GM20000 (cell line): Measurements from ENCODE around the gene MTA1.

ENCODE experiments used
- DNase-seq: peaks from one replicate; pipeline ENCODE4 v3.0.0; 2012; ENCODE audit warnings: low spot score
- TF ChIP-seq, protein P1 (sequence below): IDR thresholded peaks from 2 replicates; pipeline ENCODE4 v1.5.1; 2012; ENCODE audit warnings: mild to moderate bottlenecking, control low read depth; ENCODE audit errors: extremely low read depth, missing control alignments

The MTA1 gene

DNA sequence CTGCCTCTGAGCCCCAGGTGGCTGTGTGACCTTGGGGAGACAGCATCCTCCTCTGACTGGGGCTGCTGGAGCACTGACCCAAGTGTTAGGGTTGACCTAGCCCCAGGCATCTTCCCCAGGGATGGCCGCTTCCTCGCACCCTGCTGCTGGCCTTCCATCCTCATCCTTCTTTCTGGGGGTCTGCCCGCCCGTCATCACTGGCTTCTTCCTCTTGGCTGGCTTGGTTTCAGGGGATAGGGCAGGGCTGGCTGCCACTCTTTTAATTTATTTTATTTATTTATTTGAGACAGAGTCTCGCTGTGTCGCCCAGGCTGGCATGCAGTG, 74.9 kb downstream of the MTA1 start:
- no peak for DNase-seq
- TF ChIP-seq, protein P1, sequence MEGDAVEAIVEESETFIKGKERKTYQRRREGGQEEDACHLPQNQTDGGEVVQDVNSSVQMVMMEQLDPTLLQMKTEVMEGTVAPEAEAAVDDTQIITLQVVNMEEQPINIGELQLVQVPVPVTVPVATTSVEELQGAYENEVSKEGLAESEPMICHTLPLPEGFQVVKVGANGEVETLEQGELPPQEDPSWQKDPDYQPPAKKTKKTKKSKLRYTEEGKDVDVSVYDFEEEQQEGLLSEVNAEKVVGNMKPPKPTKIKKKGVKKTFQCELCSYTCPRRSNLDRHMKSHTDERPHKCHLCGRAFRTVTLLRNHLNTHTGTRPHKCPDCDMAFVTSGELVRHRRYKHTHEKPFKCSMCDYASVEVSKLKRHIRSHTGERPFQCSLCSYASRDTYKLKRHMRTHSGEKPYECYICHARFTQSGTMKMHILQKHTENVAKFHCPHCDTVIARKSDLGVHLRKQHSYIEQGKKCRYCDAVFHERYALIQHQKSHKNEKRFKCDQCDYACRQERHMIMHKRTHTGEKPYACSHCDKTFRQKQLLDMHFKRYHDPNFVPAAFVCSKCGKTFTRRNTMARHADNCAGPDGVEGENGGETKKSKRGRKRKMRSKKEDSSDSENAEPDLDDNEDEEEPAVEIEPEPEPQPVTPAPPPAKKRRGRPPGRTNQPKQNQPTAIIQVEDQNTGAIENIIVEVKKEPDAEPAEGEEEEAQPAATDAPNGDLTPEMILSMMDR: no peak

GRCh38 chr14:105495101-105495989, 75.7 kb downstream of the MTA1 start:
- TF ChIP-seq, protein P1: no peak
- no peak for DNase-seq

- no peak for DNase-seq
- TF ChIP-seq, protein P1: no peak
Measured at GRCh38 chr14:105495990-105496830, 76.6 kb downstream of the MTA1 start.

GRCh38 chr14:105496831-105497591, 77.4 kb downstream of the MTA1 start:
- TF ChIP-seq, protein P1: no peak
- DNase-seq: no peak

GRCh38 chr14:105497671-105498429, 78.2 kb downstream of the MTA1 start:
- TF ChIP-seq, protein P1: no peak
- no peak for DNase-seq

DNA sequence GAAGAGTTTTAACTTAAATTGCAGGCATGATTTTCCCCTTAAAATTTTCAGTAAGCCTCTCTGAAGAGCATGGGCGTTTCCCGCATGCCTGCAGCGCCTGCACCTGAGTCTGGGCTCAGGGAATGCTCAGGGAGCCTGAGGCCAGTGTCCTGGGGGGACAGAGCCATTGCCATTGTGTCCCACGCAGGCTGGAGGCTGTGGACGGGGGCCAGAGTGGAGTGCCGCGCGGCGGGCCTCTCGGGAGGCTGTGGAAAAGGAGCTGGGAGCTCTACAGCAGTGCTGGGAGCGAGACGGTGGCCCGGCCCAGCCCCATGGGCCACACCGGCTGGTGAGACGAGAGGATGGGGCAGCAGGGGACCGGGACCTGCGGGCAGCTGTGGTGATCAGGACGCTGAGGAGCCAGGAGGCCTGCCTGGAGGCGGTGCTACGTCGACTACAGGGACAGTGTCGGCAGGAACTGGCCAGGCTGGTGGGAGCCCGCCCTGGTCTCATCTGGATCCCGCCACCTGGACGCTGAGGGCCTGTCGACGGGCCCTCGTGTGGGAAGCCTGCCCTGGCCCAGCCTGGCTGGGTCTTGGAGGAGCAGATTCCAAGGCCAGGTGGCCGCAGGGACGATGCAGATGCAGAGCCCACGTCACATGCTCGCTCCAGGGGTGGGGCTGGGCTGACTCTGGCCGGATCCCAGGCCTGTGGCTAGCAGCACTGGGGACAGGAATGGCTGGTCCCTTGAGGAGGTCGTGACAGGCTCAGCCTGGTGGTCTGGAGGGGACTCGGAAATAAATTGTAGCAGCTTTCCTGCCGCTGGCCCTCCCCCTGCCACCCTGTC, 79.0 kb downstream of the MTA1 start:
- no peak for DNase-seq
- TF ChIP-seq, protein P1: no peak
